ENCODE results near the gene LRGUK. TPM values are rescaled to one million over a fixed set of nuclear protein-coding genes. Genes with fewer than 3 reads are reported as not detected.

The LRGUK gene
- under 0.01 TPM in 2 replicates for total RNA-seq

GRCh38 chr7:134126966-134127848 lies at the start of gene LRGUK:
LRGUK (plus strand) TSS chr7:134127340; CDS start chr7:134127368, 28 bp downstream.

Other genes starting within 250 kb of the LRGUK start
- gene SLC35B4, start 189.6 kb downstream of the LRGUK start, total RNA-seq, result 10.1 and 24.9 TPM in 2 replicates

Measured in placental pericyte (primary cell).